RWPE1 (cell line): ENCODE results near the gene ABHD16A.
A peak's percentile ranks its signal among the peaks of the same experiment; 100 is the strongest.

Experiments
- CTCF ChIA-PET: fragments of 350-600 bp; sonication (Branson Sonifier 250); formaldehyde crosslinking; extraction: SDS; loops from one replicate; lab custom pipeline; 2021; lab: Yijun Ruan, JAX
- POLR2A ChIA-PET: fragments of 400-600 bp; formaldehyde crosslinking; extraction: SDS; loops from one replicate; lab custom pipeline; 2020; ENCODE audit warnings: antibody characterized with exemption; ENCODE audit not compliant: low non-redundant PET; lab: Yijun Ruan, JAX
- DNase-seq: peaks from one replicate; pipeline ENCODE4 v3.0.0; 2012; ENCODE audit warnings: low spot score
- H3K27ac ChIP-seq: fragments of 450-650 bp; 2 replicates; pipeline ENCODE4 v1.5.1; 2017
- CTCF ChIP-seq: fragments of 450-650 bp; conservative IDR thresholded peaks from 2 replicates; pipeline ENCODE4 v1.5.1; 2017; ENCODE audit warnings: low read depth, mild to moderate bottlenecking

The ABHD16A gene

GRCh38 chr6:31727717-31728671 is 24.9 kb upstream of the ABHD16A start:
- POLR2A ChIA-PET = no interaction called here
- CTCF ChIA-PET = interaction anchor here (0.5 to 0.6 kb wide), 2 partner anchors 19 to 47 kb away, joined by 4 read pairs; partner anchors contain the start of gene LY6G5C

GRCh38 chr6:31727034-31727716 is 24.1 kb upstream of the ABHD16A start:
- H3K27ac ChIP-seq = peak overlapping the region; percentile 25
- TF ChIP-seq CTCF = no peak
- no peak for DNase-seq
- ChIA-PET CTCF (no interaction called here), POLR2A (no interaction called here)

More at GRCh38 chr6:31727717-31728671, 24.9 kb upstream of the ABHD16A start:
- peak overlapping the region; percentile 94 for H3K27ac ChIP-seq
- TF ChIP-seq CTCF = no peak
- DNase-seq = no peak

- TF ChIP-seq CTCF = no peak
- ChIA-PET POLR2A (no interaction called here), CTCF (interaction anchor here (0.7 kb wide), 1 partner anchor 22 kb away, joined by 5 read pairs; no protein-coding TSS in a partner anchor)
- H3K27ac ChIP-seq = no peak overlapping the region
- DNase-seq = no peak
These were observed 22.6 kb upstream of the ABHD16A start for GRCh38 chr6:31725502-31726350.

- ChIA-PET POLR2A (no interaction called here), CTCF (interaction anchor here (0.5 to 1.1 kb wide), 3 partner anchors 46 to 220 kb away, joined by 3 to 5 read pairs (median 3); no protein-coding TSS in a partner anchor)
- no peak for TF ChIP-seq CTCF
- no peak overlapping the region for H3K27ac ChIP-seq
- no peak for DNase-seq
These were observed 21.0 kb upstream of the ABHD16A start for GRCh38 chr6:31723980-31724691.

GRCh38 chr6:31723245-31723979 is 20.3 kb upstream of the ABHD16A start, which contains the start of gene MPIG6B:
Gene MPIG6B (plus strand): TSS chr6:31723373. CDS start chr6:31723384, 11 bp downstream.
- ChIA-PET POLR2A (interaction anchor here (0.6 kb wide), 1 partner anchor 23 kb away, joined by 3 read pairs; no protein-coding TSS in a partner anchor), CTCF (interaction anchor here (0.6 to 1.0 kb wide), 2 partner anchors 20 to 57 kb away, joined by 4 read pairs; no protein-coding TSS in a partner anchor)
- H3K27ac ChIP-seq = no peak within 1 kb of the TSS
- no peak for DNase-seq
- no peak for TF ChIP-seq CTCF
